SU-DHL-6 (cell line): ENCODE results near the gene CAMK1D.

Source experiments
- EZH2phosphoT487 ChIP-seq: fragments of 200-600 bp; sonication (generic), shearing (Covaris generic); conservative IDR thresholded peaks from 2 replicates; pipeline ENCODE4 v1.6.1; 2018; ENCODE audit warnings: mild to moderate bottlenecking, antibody characterized with exemption, low read length, moderate library complexity, mixed read lengths
- TF ChIP-seq, protein P1 (sequence below): fragments of 200-600 bp; sonication (generic); IDR thresholded peaks from one replicate; pipeline ENCODE4 v1.5.1; 2017; ENCODE audit warnings: antibody characterized with exemption, mild to moderate bottlenecking, low read length, moderate library complexity; ENCODE audit not compliant: insufficient read depth, poor library complexity, severe bottlenecking

DNA sequence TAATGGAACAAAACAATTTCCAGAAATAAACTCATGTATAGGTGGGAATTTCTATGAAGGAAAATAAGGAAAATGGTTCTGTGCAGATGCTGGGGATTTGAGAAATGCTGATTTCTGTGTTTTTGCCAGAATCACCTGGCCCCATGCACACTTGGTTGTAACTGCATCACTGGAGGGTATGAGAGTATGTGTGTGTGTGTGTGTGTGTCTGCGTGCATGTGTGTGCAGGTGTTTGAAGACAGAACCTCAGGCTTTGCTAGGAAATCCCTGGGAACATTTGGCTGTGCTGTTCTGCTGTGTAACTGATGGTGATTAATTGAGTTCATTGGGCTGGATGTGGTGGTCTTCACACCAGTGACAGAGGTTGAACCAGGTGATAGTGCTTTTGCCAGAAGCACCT is 141.6 kb downstream of the CAMK1D start:
- TF ChIP-seq, protein P1, sequence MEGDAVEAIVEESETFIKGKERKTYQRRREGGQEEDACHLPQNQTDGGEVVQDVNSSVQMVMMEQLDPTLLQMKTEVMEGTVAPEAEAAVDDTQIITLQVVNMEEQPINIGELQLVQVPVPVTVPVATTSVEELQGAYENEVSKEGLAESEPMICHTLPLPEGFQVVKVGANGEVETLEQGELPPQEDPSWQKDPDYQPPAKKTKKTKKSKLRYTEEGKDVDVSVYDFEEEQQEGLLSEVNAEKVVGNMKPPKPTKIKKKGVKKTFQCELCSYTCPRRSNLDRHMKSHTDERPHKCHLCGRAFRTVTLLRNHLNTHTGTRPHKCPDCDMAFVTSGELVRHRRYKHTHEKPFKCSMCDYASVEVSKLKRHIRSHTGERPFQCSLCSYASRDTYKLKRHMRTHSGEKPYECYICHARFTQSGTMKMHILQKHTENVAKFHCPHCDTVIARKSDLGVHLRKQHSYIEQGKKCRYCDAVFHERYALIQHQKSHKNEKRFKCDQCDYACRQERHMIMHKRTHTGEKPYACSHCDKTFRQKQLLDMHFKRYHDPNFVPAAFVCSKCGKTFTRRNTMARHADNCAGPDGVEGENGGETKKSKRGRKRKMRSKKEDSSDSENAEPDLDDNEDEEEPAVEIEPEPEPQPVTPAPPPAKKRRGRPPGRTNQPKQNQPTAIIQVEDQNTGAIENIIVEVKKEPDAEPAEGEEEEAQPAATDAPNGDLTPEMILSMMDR, result no peak
- no peak for TF ChIP-seq EZH2phosphoT487
